GM21825 (cell line): Measurements from ENCODE around the gene SFXN5.

Source experiments
- ATAC-seq: cut with Tn5 transposase; IDR thresholded peaks from one replicate; pipeline ENCODE4 v1.9.1; 2021; ENCODE audit warnings: mild to moderate bottlenecking, moderate library complexity; ENCODE audit not compliant: unreplicated experiment

The SFXN5 gene

GRCh38 chr2:73021371-73022010 lies 50.0 kb downstream of the SFXN5 start:
- no peak for ATAC-seq

- no peak for ATAC-seq
These were observed 50.7 kb downstream of the SFXN5 start for GRCh38 chr2:73020657-73021370.

GRCh38 chr2:73020306-73020656 lies 51.2 kb downstream of the SFXN5 start:
- ATAC-seq, result no peak

GRCh38 chr2:73018188-73018825 lies 53.2 kb downstream of the SFXN5 start:
- ATAC-seq, result no peak

GRCh38 chr2:73013936-73014335 lies 57.6 kb downstream of the SFXN5 start:
- no peak for ATAC-seq

GRCh38 chr2:73009177-73009839 lies 62.2 kb downstream of the SFXN5 start:
- no peak for ATAC-seq

- ATAC-seq, result no peak
These were observed 62.8 kb downstream of the SFXN5 start for GRCh38 chr2:73008766-73009135.

GRCh38 chr2:73007991-73008765 lies 63.3 kb downstream of the SFXN5 start:
- no peak for ATAC-seq

GRCh38 chr2:73006969-73007710 lies 64.4 kb downstream of the SFXN5 start:
- ATAC-seq, result no peak

GRCh38 chr2:73004889-73005596 lies 66.5 kb downstream of the SFXN5 start:
- no peak for ATAC-seq

GRCh38 chr2:73004466-73004865 lies 67.0 kb downstream of the SFXN5 start:
- no peak for ATAC-seq

- no peak for ATAC-seq
These were observed 68.5 kb downstream of the SFXN5 start for GRCh38 chr2:73003027-73003426.

GRCh38 chr2:73000808-73001570 lies 70.5 kb downstream of the SFXN5 start:
- ATAC-seq, result no peak

GRCh38 chr2:72999729-73000725 lies 71.5 kb downstream of the SFXN5 start:
- no peak for ATAC-seq

GRCh38 chr2:72998724-72999123 lies 72.8 kb downstream of the SFXN5 start:
- ATAC-seq, result no peak

GRCh38 chr2:72998234-72998651 lies 73.3 kb downstream of the SFXN5 start:
- no peak for ATAC-seq

GRCh38 chr2:72996117-72996502 lies 75.4 kb downstream of the SFXN5 start:
- no peak for ATAC-seq
